KG1 (cell line): ENCODE measurements around the gene OOSP1.
"Not testable (repeated sequence)": the region's sequence is repeated elsewhere in the genome, so short reads cannot be mapped to it uniquely, and the experiment has no call there.

Experiments used
- DNase-seq: peaks from one replicate; lab custom pipeline; 2025; lab: John Stamatoyannopoulos, UW

The OOSP1 gene, protein sequence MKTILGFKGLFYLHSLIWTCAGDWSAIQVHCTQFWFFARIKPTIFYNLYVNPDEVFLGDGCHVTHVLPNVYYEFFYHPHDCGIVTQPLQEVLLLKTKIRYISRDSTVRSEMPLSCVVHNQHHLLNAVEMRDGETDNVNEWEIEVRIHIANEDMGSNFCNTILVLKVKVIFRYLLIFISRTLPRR

DNA sequence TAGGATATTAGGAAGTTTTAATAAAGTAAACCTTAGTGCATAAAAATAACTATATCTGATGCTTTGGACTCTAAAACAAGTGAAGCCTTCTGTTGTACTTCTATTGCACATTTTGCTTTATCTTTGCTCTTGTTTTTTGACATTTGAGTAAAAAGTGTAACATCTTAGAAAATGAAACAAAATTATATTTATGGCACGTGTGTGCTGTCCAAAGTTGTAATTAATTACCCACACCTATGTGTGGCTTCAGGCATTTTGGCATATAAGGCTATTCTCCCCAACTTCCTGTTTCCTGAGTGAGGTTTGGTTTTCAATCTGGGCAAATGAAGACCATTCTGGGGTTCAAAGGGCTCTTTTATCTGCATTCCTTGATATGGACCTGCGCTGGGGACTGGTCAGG is at the start of gene OOSP1:
TSS of gene OOSP1 (plus strand) at position 301 of the 400 bp plus-strand sequence. CDS start at position 324, 23 bp downstream.
- DNase-seq, result no peak

DNA sequence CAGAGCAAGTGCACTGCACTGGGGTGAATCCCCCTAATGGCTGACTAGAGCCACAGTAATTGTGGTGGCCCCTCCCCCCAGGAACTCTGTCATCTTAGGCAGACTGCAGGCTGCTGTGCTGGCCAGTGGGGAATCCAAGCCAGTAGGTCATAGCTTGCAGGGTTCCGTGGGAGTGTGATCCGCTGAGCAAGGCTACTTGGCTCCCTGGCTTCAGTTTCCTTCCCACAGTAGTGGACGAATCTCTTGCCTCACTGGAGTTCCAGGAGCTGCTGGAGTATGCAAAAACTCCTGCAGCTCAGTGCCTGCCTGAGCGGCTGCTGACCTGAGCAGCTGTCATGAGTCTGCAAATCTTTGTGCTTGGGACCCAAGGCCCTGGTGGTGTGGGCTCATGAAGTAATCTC is 46.5 kb upstream of the OOSP1 start:
- DNase-seq, result no peak

- no peak for DNase-seq
Measured at GRCh38 chr11:59894616-59895015, 43.6 kb upstream of the OOSP1 start.

GRCh38 chr11:59898046-59898445 is 40.2 kb upstream of the OOSP1 start:
- DNase-seq, result no peak

DNA sequence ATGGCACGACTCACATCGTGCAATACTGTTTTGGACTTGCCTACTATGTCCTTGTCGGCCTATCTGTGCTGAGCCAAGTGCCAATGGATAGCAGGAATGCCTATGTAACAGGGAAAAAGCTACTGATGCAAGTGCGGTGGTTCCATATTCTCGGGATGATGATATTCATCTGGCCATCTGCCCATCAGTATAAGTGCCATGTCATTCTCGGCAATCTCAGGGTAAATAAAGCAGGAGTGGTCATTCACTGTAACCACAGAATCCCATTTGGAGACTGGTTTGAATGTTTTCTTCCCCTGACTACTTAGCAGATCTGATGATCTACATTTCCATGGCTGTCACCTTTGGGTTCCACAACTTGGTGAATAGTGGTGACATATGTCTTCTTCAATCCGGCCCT is 39.6 kb upstream of the OOSP1 start:
- DNase-seq, result no peak

DNA sequence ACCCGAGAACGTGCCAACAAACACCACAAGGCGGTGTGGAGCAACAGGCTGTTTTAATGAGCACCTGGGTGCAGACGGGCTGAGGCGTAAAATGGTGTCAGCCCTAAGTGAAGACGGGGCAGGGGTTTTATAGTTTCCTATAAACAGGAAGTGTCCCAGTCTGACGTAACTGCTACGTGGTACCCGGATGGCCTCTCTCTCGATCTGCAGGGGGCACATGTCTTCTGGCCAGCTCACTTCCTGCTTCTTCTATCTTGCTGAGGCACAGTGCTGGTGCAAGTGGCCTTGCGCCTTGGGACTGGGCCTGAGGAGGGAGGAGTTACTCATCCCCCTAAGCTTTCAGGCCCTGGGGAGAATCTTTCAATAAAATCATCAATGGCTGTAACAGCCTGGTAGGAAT is 38.7 kb upstream of the OOSP1 start:
- DNase-seq, result no peak

DNA sequence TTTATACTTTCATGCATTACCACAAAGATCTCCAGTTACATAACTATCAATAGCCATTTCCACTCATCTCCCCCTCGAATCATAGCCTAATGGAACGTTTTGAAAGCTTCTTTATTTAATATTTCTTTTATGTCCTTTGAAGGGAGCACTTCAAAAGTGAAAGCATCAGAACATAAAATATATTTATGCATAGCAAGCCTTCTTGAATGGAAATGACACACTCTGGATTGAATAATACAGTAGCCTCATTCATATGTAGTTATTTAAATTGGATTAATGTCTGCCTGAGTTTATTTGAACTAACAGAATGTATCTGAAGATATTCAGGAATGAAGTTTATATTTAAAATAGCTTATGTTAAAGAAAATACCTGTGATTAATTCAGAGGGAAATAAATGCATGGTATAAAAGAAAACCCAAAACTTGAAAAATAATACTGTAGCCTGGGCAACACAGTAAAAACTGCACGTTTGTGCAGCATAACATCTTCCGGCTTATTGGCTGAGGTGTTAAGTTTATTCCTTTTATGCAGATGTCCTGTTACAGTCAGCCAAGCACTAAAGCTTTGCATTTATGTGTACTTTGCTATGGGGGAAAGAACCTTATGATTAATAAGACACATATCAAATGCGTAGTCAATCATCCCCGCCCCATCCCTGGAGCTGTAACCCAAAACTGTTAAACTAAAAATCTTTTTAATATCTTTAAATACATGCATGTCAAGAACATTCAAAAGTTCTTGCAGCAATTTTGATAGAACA is 37.7 kb upstream of the OOSP1 start:
- DNase-seq, result no peak

DNA sequence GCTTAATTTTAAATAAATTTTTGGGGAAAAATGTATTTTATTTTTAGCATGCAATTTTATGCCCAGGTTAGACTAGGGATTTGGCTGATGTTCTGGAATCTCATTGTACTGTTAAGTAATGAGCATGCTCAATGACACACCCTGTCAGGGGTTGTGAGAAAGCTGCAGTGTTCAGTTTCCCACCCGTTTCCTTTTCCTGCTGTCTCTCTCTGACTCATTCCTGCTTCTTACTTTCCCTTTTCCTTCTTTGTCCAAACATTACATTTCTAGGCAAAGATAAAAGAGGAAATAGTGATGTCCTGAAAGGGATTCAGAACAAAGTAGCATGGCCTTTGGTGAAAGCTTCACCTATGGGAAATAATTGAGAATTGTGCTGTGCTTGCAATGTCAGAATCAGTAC is 36.9 kb upstream of the OOSP1 start:
- no peak for DNase-seq

DNA sequence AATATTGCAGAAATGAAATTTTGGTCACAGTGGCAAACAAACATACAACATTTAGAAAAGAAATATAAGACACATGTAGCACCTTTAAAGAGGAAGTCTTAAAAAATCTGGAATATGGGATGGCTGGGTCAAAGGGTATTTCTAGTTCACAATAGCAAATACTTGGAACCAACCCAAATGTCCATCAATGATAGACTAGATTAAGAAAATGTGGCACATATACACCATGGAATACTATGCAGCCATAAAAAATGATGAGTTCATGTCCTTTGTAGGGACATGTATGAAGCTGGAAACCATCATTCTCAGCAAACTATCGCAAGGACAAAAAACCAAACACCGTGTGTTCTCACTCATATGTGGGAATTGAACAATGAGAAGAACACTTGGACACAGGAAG is 34.7 kb upstream of the OOSP1 start:
- not testable (repeated sequence) for DNase-seq

GRCh38 chr11:59918480-59918879 is 19.8 kb upstream of the OOSP1 start:
- no peak for DNase-seq

GRCh38 chr11:59918987-59919589 is 19.1 kb upstream of the OOSP1 start:
- DNase-seq, result peak; percentile 42

GRCh38 chr11:59923813-59924212 is 14.4 kb upstream of the OOSP1 start:
- DNase-seq, result no peak

GRCh38 chr11:59931688-59932087 is 6.5 kb upstream of the OOSP1 start:
- no peak for DNase-seq

DNA sequence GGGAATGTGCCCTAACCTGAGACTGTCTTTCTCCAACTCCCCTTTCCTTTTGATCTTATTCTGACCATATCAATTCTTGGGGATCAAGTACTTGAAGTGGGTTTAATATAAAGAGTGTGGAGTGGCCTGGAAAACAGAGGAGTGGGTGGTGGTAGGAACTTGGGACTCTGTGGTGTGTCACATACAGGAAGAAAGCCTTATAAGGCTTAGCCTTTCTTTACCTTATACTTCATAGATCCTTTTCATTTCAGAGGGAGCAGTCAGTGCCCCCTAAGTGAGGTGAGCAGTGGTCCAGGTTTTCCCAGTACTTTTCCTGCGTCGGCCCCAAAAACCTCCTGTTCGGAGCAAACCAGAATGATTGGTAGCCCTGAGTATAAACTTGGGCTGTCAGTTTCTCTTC is 486 bp downstream of the OOSP1 start:
- no peak for DNase-seq

DNA sequence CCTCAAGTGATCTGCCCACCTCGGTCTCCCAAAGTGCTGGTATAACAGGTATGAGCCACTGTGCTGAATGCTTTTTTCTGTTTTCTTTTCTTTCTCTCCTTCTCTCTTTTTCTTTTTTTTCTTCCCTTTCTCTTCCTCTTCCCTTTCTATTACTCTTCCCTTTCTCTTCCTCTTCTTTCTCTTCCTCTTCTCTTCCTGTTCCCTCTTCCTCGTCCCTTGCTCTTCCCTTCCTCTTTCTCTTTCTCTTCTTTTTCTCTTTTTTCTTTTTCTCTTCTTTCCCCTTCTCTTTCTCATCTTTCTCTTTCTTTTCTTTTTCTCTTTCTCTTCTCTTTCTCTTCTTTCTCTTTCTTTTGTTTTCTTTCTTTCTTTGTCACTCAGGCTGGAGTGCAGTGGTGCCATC is 1.2 kb downstream of the OOSP1 start:
- no peak for DNase-seq

DNA sequence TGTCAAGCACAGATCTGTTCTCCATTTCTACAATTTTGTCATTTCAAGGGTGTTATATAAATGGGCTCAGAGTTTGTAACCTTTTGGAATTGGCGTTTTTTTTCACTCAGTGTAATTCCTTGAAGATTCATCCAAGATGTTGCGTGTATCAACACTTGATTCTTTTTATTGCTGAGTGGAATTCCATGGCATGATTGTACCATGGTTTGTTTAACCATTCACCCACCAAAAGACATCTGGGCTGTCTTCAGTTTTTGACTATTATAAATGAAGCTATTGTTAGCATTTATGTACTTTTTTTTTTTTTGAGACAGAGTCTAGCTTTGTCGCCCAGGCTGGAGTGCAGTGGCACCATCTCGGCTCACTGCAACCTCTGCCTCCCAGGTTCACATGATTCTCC is 2.9 kb downstream of the OOSP1 start:
- no peak for DNase-seq

DNA sequence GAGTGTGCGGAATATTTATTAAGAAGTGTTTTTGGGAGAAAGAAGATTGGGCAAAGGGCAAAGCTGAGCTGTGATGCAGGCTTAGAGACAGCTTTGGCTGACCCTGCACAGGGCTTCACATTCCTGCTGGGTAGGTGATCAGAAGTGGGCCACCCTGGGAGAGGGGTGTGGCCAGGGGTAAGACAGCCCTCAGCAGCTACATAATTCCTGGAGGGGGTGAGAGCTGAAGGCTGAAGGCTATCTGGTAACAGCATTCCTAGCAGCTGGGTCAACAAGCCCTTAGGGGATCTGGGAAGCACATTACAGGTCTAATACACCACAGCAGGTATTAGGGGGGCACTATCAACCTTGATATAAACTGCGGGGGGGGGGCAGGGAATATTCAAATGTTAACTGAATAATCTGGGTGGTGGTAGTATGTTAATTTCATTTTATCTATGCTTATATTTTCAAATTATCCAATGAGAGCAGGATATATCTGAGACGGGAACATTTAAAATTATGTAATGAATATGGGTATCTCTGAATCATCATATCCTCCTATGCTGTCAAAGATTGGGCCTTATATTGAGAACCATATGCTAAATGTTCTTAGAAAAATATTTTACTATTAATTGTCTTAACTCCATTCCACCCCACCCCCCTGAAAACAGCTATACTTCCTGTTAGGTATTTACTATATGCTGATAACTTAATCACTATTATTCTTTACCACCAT is 5.9 kb downstream of the OOSP1 start:
- no peak for DNase-seq

- DNase-seq, result no peak
Measured at GRCh38 chr11:59944720-59945119, 6.5 kb downstream of the OOSP1 start.

GRCh38 chr11:59953463-59954218 is 15.4 kb downstream of the OOSP1 start:
- DNase-seq, result no peak

- no peak for DNase-seq
Measured at GRCh38 chr11:59954219-59954847, 16.1 kb downstream of the OOSP1 start.

DNA sequence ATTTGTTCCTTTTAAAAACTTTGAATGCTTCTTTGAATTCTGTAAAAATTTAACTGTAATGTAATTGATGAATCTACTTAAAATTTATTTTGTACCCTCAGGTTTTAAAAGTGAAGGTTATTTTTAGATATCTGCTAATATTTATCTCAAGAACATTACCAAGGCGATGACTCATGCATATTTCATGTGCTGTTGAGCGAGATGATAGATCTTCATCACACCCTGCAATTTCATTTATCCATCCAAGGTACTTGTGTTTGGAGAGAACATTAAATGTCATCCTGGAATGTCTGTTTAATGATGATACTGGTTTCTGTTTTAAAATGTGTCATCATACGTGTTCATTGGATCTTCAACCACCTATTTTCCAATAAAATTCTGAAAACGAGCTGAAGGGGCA is 18.9 kb downstream of the OOSP1 start:
- DNase-seq, result no peak
